H9 (cell line): ENCODE results near the gene EFCAB14. TPM values are rescaled to one million over a fixed set of nuclear protein-coding genes. Genes with fewer than 3 reads are reported as not detected.

ENCODE experiments used
- DNase-seq: peaks from one replicate; pipeline ENCODE4 v3.0.0-alpha.2; 2017
- H2AFZ ChIP-seq: one replicate; pipeline ENCODE4 v1.6.1; 2013; ENCODE audit warnings: mild to moderate bottlenecking, low read length, control low read depth, moderate library complexity
- H2AK5ac ChIP-seq: 2 replicates; pipeline ENCODE4 v1.6.1; 2013; ENCODE audit warnings: low read length, control low read depth, mixed read lengths; ENCODE audit not compliant: insufficient read length
- H2BK120ac ChIP-seq: one replicate; pipeline ENCODE4 v1.6.1; 2013; ENCODE audit warnings: low read depth, mild to moderate bottlenecking, low read length, control low read depth, inconsistent platforms; ENCODE audit not compliant: poor library complexity, severe bottlenecking
- H2BK12ac ChIP-seq: 2 replicates; pipeline ENCODE4 v1.6.1; 2013; ENCODE audit warnings: low read length, control low read depth, mixed read lengths, low read depth; ENCODE audit not compliant: insufficient read length
- H2BK15ac ChIP-seq: 2 replicates; pipeline ENCODE4 v1.6.1; 2013; ENCODE audit warnings: low read depth, low read length, control low read depth
- H2BK20ac ChIP-seq: one replicate; pipeline ENCODE4 v1.6.1; 2013; ENCODE audit warnings: low read depth, mild to moderate bottlenecking, low read length, control low read depth, inconsistent platforms; ENCODE audit not compliant: poor library complexity, severe bottlenecking
- H2BK5ac ChIP-seq: 2 replicates; pipeline ENCODE4 v1.6.1; 2013; ENCODE audit warnings: low read length, control low read depth, mixed read lengths; ENCODE audit not compliant: insufficient read length
- H3K14ac ChIP-seq: 2 replicates; pipeline ENCODE4 v1.6.1; 2013; ENCODE audit warnings: low read length, control low read depth; ENCODE audit not compliant: insufficient read depth
- H3K18ac ChIP-seq: 2 replicates; pipeline ENCODE4 v1.6.1; 2013; ENCODE audit warnings: low read depth, mild to moderate bottlenecking, mixed read lengths, low read length, control low read depth; ENCODE audit not compliant: insufficient read length
- H3K23ac ChIP-seq: 2 replicates; pipeline ENCODE4 v1.6.1; 2013; ENCODE audit warnings: low read length, control low read depth, mixed read lengths, low read depth; ENCODE audit not compliant: insufficient read length
- H3K23me2 ChIP-seq: 2 replicates; pipeline ENCODE4 v1.6.1; 2013; ENCODE audit warnings: low read depth, mild to moderate bottlenecking, mixed read lengths, low read length, control low read depth; ENCODE audit not compliant: insufficient read length, poor library complexity, severe bottlenecking
- H3K27ac ChIP-seq: 2 replicates; pipeline ENCODE4 v1.5.1; 2013; ENCODE audit warnings: low read length, control low read depth, mixed read lengths, low read depth; ENCODE audit not compliant: insufficient read length
- H3K27me3 ChIP-seq: 2 replicates; pipeline ENCODE4 v1.6.1; 2013; ENCODE audit warnings: low read length, control low read depth, inconsistent platforms; ENCODE audit not compliant: insufficient read depth
- H3K4ac ChIP-seq: 2 replicates; pipeline ENCODE4 v1.6.1; 2013; ENCODE audit warnings: low read depth, mild to moderate bottlenecking, control low read depth, inconsistent platforms, low read length, moderate library complexity
- H3K4me1 ChIP-seq: 2 replicates; pipeline ENCODE4 v1.6.1; 2013; ENCODE audit warnings: low read length, control low read depth, inconsistent platforms; ENCODE audit not compliant: insufficient read depth
- H3K4me2 ChIP-seq: 2 replicates; pipeline ENCODE4 v1.6.1; 2013; ENCODE audit warnings: low read length, control low read depth, mixed read lengths; ENCODE audit not compliant: insufficient read length, insufficient read depth
- H3K56ac ChIP-seq: 2 replicates; pipeline ENCODE4 v1.6.1; 2013; ENCODE audit warnings: low read depth, mild to moderate bottlenecking, mixed read lengths, low read length, control low read depth; ENCODE audit not compliant: insufficient read length
- H3K79me1 ChIP-seq: 2 replicates; pipeline ENCODE4 v1.6.1; 2013; ENCODE audit warnings: low read depth, mild to moderate bottlenecking, moderate library complexity, low read length, control low read depth, inconsistent platforms; ENCODE audit not compliant: insufficient read depth, poor library complexity, severe bottlenecking
- H3K79me2 ChIP-seq: 2 replicates; pipeline ENCODE4 v1.6.1; 2013; ENCODE audit warnings: low read length, control low read depth, inconsistent platforms; ENCODE audit not compliant: insufficient read depth
- H3K9ac ChIP-seq: 2 replicates; pipeline ENCODE4 v1.6.1; 2013; ENCODE audit warnings: low read length, control low read depth, mixed read lengths; ENCODE audit not compliant: insufficient read length; ENCODE audit errors: extremely low read depth
- H3K9me3 ChIP-seq: one replicate; pipeline ENCODE4 v1.6.1; 2013; ENCODE audit warnings: low read depth, low read length, inconsistent platforms; ENCODE audit not compliant: control insufficient read depth
- H3T11ph ChIP-seq: one replicate; pipeline ENCODE4 v1.6.1; 2013; ENCODE audit warnings: mild to moderate bottlenecking, low read length, control low read depth, inconsistent platforms
- H4K20me1 ChIP-seq: one replicate; pipeline ENCODE4 v1.6.1; 2013; ENCODE audit not compliant: control insufficient read depth, insufficient read length, insufficient read depth
- H4K5ac ChIP-seq: 2 replicates; pipeline ENCODE4 v1.6.1; 2013; ENCODE audit warnings: low read depth, mild to moderate bottlenecking, mixed read lengths, low read length, control low read depth; ENCODE audit not compliant: insufficient read length
- H4K8ac ChIP-seq: replicated peaks from 2 replicates; pipeline ENCODE4 v1.6.1; 2013; ENCODE audit warnings: low read length, control low read depth, mixed read lengths, low read depth; ENCODE audit not compliant: insufficient read length
- H4K91ac ChIP-seq: 2 replicates; pipeline ENCODE4 v1.6.1; 2013; ENCODE audit warnings: low read depth, mild to moderate bottlenecking, moderate library complexity, mixed read lengths, low read length, control low read depth; ENCODE audit not compliant: insufficient read length
- H3K27ac Mint-ChIP-seq, 3 experiments: 2 replicates in 2 of 3; 3 replicates in 1 of 3; pipeline ENCODE4 v1.8.0; 2020 to 2021; ENCODE audit warnings: mixed read lengths in 3 of 3, mild to moderate bottlenecking in 1 of 3, moderate library complexity in 1 of 3
- H3K27me3 Mint-ChIP-seq: 2 replicates; pipeline ENCODE4 v1.8.0; 2021; ENCODE audit warnings: low read depth, mild to moderate bottlenecking, moderate library complexity, mixed read lengths
- H3K36me3 Mint-ChIP-seq, 3 experiments: 2 replicates in 2 of 3; 3 replicates in 1 of 3; pipeline ENCODE4 v1.8.0; 2020 to 2021; ENCODE audit warnings: low read depth in 3 of 3, mixed read lengths in 3 of 3; ENCODE audit not compliant: insufficient read depth in 1 of 3
- H3K4me1 Mint-ChIP-seq, 2 experiments: 2 replicates each; pipeline ENCODE4 v1.8.0; 2020; ENCODE audit warnings: mixed read lengths in 2 of 2
- H3K4me3 Mint-ChIP-seq, 2 experiments: 2 replicates in 1 of 2; 3 replicates in 1 of 2; pipeline ENCODE4 v1.8.0; 2020 to 2021; ENCODE audit warnings: mild to moderate bottlenecking in 2 of 2, mixed read lengths in 2 of 2, moderate library complexity in 1 of 2
- H3K9me3 Mint-ChIP-seq, 2 experiments: 2 replicates in 1 of 2; 3 replicates in 1 of 2; pipeline ENCODE4 v1.8.0; 2020; ENCODE audit warnings: mild to moderate bottlenecking in 2 of 2, mixed read lengths in 2 of 2, moderate library complexity in 1 of 2
- WGBS: extraction: QIAGEN DNeasy Blood & Tissue Kit; methylation state at CpG from one replicate; pipeline ENCODE4 v1.1.7; 2013; ENCODE audit warnings: missing lambda C conversion rate, low lambda C conversion rate, mixed read lengths; ENCODE audit not compliant: insufficient read length; ENCODE audit errors: extremely low coverage; 5-methylcytosine and 5-hydroxymethylcytosine counted together
- total RNA-seq: library from RNA; stranded (reverse); gene quantifications from 2 replicates; pipeline ENCODE4 v1.2.1, GENCODE V29; 2021
- TF ChIP-seq, protein P1 (sequence below): fragments of 200-600 bp; sonication (generic); conservative IDR thresholded peaks from 3 replicates; pipeline ENCODE4 v1.8.0; 2021; ENCODE audit warnings: antibody characterized with exemption, mild to moderate bottlenecking

The EFCAB14 gene
- total RNA-seq, 1 experiment from 2014 or later = 42.2 TPM

- Histone ChIP-seq H2BK15ac (no peak overlapping the region), H3K27me3 (no peaks in the 10 kb centered on the region), H3T11ph (no peak overlapping the region), H3K4me1 (peaks cover 4% of the 10 kb centered on the region; the same call in 1 of the 2 replicates), H3K14ac (no peak overlapping the region), H3K18ac (no peak overlapping the region), H3K56ac (no peak overlapping the region), H3K9ac (no peak overlapping the region), H3K23ac (no peak overlapping the region), H4K91ac (no peak overlapping the region), H2BK5ac (no peak overlapping the region), H2BK120ac (no peak overlapping the region), H3K79me1 (no peaks in the 10 kb centered on the region), H3K79me2 (no peaks in the 10 kb centered on the region), H4K5ac (no peak overlapping the region), H3K23me2 (peaks cover 5% of the 10 kb centered on the region), H4K8ac (no peak overlapping the region), H2AK5ac (no peak overlapping the region), H3K4ac (no peak overlapping the region), H2BK20ac (no peak overlapping the region), H2AFZ (no peak overlapping the region), H4K20me1 (no peaks in the 10 kb centered on the region), H3K4me2 (no peak overlapping the region), H3K27ac (no peak overlapping the region), H3K9me3 (no peaks in the 10 kb centered on the region), H2BK12ac (no peak overlapping the region)
- Mint-ChIP-seq H3K4me3 (no peak overlapping the region), H3K9me3 (no peaks in the 10 kb centered on the region), H3K4me1 (peaks cover 31 to 35% of the 10 kb centered on the region in 2 experiments), H3K27ac (peak overlapping the region in 2 of 3 experiments; percentile 46 to 61; a peak in 3 of 7 replicates), H3K27me3 (no peaks in the 10 kb centered on the region), H3K36me3 (peaks cover 2 to 22% (median 9%) of the 10 kb centered on the region in 3 experiments; a peak in 3 of 7 replicates)
- no CpG with 5 or more reads among the region's 8 CpGs for WGBS
- DNase-seq = no peak
- TF ChIP-seq, protein P1, sequence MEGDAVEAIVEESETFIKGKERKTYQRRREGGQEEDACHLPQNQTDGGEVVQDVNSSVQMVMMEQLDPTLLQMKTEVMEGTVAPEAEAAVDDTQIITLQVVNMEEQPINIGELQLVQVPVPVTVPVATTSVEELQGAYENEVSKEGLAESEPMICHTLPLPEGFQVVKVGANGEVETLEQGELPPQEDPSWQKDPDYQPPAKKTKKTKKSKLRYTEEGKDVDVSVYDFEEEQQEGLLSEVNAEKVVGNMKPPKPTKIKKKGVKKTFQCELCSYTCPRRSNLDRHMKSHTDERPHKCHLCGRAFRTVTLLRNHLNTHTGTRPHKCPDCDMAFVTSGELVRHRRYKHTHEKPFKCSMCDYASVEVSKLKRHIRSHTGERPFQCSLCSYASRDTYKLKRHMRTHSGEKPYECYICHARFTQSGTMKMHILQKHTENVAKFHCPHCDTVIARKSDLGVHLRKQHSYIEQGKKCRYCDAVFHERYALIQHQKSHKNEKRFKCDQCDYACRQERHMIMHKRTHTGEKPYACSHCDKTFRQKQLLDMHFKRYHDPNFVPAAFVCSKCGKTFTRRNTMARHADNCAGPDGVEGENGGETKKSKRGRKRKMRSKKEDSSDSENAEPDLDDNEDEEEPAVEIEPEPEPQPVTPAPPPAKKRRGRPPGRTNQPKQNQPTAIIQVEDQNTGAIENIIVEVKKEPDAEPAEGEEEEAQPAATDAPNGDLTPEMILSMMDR = no peak
Observed at GRCh38 chr1:46672696-46673095, 46.2 kb downstream of the EFCAB14 start.
